ENCODE measurements around the gene CMIP.
A peak's percentile ranks its signal among the peaks of the same experiment; 100 is the strongest.
"Not testable (repeated sequence)": the region's sequence is repeated elsewhere in the genome, so short reads cannot be mapped to it uniquely, and the experiment has no call there.

The CMIP gene

DNA sequence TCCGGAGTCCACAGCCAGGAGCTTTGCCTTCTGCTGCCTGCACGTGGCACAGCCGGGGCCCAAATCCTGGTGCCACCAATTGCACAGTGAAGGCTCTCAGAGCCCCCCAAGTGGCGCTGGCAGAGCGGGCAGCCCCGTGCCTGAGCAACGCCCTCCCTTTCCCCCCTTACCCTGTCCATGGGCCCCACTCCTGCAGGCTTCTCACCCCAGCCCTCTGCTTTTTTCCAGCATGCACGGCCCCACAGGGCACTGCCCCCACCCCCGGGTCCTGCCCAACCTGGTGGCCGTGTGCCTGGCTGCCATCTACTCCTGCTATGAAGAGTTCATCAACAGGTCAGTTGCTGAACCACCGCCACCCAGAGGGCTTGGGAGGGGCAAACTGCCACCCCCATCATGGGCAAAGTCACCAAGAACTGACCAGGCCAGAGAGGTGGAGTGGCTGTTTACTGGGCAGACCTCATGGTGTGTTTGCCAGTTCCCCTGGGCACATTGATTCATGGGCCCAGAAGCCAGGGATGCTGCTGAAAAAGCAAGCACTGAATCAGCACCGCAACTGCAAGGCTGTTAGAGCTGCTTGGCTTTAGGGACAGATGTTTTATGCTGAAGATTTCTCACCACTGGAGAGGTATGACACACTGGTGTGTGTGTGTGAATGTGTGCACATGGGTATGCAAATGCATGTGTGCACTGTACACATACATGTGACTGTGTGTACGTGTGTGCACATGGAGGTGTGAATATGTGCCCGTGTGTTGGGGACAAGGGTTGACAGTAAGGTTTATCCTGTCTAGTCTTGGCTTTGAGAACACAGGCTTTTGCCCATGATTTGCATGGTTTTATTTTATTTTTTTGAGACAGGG is 227.4 kb downstream of the CMIP start:
- no peak for DNase-seq

GRCh38 chr16:81673432-81673831 is 228.8 kb downstream of the CMIP start:
- no peak for DNase-seq

DNA sequence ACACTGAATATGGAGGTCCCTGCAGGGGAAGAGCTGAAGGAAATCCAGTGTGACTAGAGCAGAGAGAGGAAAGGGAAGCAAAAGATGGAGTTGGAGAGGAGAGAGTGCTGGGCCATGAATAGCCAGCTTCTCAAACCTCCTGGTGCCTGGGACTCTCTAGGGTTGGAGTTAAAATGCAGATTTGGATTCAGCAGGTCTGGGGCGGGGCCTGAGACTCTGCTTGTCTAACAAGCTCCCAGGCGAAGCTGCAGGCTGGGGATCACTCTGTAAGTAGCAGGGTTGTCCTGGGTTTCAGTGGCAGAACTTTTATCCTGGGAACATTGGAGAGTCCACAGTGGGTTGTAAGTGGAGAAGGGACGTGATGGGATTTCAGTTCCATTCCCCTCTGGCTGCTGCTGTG is 231.1 kb downstream of the CMIP start:
- DNase-seq = no peak

DNA sequence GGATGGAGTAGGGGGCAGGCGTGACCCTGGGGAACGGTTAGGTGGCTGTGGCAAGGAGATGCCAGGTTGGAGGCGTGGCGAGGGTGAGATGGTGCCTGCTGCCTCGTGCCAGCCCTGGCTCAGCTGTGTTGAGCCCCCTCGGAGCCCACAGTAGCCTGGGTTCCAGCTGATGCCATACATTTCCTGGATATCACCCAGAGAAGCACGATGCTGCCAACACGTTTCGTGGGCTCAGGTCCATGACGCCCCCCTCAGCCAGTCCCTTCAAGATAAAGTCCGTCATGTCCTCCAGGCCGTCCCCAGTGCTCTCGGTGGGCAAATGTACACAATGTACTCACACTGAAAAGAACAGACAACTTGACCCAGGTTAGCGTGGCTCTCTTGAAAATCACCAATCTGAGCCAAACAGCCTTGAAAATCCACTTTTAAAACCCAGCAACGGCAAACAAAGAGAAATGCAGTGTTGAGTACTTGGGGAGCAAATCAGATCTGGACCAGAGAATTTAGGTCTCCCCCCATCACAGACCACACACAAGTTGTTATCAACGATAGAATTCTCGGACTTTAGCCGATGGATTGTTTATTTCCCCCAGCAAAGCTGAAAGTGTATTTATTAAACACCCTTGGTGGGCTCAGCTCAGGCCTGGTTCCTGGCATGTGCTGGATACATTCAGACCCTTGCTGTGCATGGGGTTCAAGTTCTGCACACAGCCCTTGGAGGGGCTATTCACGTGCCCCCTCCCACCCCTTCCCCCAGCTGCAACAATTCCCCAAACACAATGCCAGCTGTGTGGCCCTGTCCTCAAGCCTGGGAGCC is 231.7 kb downstream of the CMIP start:
- no peak for DNase-seq

GRCh38 chr16:81676883-81677737 is 232.5 kb downstream of the CMIP start:
- DNase-seq = no peak

DNA sequence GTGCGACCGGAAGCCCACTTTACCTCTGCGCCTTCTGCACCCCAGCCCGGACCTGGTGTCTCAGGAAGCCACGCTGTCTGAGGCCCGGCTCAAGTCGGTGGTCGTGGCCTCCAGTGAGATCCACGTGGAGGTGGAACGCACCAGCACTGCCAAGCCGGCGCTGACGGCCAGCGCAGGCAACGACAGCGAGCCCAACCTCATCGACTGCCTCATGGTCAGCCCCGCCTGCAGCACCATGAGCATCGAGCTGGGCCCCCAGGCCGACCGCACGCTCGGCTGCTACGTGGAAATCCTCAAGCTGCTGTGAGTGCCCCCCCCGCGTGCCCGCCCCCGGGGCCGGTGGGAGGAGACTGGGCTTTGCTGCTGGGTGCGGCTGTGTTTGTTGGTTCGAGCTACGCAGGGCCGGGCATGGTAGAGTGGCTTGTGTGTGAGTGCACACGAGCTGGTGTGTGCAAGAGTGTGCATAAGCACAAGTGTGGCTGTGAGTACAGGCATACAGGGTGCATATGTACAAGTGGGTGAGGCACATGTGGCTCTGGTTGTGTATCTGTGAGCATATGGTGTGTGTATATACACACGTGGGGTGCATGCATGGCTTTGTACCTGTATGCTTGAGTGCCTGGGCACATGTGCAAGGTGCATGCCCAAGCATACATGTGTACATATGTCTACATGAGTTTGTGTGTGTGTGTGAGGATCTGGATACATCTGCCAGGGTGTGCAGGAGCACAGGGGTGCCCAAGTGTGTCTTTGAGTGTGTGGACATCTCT is 233.9 kb downstream of the CMIP start:
- DNase-seq = no peak

- DNase-seq = no peak
Observed at GRCh38 chr16:81679721-81680430, 235.3 kb downstream of the CMIP start.

DNA sequence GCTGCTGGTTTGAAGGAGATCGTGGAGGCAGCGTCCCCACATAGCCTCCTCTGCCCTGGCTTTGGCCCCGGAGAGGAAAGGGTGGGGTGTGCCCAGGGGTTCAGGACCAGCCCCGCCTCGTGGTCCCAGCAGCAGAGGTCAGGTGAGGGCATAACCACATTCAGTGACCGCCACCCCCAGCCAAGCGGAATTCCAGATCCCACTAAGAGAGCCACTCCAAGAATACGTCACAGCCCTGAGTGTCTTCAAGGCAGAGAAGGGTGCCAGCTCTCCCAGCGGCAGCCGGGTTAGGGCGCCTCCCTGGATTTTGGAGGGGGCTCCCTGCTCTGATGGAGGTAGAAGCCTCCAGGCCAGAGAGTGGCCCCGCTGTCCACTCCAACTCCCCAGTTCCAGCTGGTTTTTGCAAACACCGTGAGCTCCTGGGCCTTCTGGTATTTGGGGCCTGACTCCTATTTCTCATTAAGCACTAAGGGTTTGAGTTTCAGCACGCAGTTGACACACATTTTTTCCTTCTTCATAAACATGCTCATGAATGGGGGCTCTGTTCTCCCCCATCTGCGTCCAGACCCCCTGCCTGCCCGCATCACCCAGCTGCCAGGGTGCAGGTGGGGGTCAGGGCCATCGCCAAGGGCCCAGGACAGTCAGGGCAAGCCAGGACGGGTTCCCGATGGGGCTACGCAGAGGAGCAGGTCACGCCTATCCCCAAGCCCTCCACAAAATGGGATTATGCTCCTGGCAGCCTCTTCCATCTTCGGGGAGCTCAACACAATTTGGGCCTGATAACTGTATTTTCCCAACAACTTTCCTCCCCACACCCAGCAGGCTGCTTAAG is 236.1 kb downstream of the CMIP start:
- no peak for DNase-seq

DNA sequence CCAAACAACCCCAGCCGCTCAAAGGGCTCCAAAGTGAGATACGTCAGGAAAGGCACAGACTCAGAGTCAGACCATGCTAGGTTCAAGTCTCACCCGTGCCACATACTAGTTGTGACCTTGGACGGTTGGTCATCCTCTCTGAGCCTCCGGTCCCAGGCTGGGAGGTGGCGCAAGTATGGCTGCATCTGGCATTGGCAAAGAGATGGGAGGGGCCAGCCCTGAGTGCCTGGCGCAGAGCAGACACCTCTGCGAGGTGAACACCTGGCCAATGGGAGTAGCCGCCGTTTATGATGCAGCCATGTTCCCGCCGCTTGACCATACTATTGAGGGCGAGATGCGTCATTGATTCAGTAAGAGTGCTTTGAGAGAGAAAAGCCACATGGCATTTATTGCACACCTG is 236.7 kb downstream of the CMIP start:
- DNase-seq = no peak

DNA sequence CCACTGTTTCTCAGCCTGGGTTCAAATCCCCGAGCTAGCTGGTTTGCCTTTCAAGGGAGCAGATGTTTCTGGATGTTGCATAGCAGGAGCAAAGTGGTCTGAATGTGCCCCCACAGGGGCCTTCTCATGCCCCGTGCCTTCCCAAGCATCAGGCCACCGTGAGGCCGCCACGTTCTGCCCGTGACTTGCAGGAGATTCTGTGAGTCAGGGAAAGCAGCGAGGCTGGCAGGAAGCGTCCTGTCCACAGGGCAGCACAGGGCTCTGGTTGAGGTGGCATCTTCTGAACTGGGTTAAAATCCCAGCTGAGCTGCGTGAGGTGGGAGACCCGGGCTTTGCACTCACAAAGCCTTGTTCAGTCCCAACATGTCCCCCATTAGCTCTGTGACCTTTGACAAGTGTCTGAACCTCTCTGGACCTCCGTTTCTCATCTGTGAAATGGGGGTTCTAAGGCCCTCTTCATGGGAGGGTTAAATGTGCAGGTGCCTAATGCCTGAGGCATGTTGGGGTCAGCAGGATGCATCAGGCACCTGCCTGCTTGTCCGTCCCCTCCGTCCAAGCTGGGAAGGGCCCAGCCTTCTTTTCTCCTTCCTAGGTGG is 239.7 kb downstream of the CMIP start:
- DNase-seq = no peak

DNA sequence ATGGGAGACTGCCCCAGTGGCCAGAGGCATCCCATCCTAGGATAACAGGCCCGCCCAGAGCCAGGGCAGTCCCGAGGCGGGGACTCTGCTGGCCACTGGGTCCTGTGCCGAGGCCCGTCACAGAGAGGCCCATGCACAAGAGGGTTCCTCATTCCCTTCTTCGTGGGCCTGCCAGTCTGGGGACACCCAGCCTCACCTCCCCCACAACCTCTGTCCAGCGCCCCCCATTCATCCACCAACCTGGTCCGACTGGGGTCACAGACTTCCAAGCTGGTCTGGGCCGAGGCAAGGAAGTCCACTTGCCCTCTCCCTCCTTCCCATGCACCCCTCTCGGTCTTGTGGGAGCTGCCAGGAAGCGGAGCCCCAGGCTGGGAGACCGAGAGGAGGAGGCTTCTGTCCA is 240.3 kb downstream of the CMIP start:
- DNase-seq = no peak

- peak; percentile 88 for DNase-seq
Observed at GRCh38 chr16:81686391-81687130, 242.0 kb downstream of the CMIP start.

GRCh38 chr16:81687131-81687456 is 242.5 kb downstream of the CMIP start:
- DNase-seq = no peak

- DNase-seq = no peak
Observed at GRCh38 chr16:81688182-81688581, 243.6 kb downstream of the CMIP start.

GRCh38 chr16:81688839-81689238 is 244.2 kb downstream of the CMIP start:
- not testable (repeated sequence) for DNase-seq

GRCh38 chr16:81692021-81692420 is 247.4 kb downstream of the CMIP start:
- no peak for DNase-seq

DNA sequence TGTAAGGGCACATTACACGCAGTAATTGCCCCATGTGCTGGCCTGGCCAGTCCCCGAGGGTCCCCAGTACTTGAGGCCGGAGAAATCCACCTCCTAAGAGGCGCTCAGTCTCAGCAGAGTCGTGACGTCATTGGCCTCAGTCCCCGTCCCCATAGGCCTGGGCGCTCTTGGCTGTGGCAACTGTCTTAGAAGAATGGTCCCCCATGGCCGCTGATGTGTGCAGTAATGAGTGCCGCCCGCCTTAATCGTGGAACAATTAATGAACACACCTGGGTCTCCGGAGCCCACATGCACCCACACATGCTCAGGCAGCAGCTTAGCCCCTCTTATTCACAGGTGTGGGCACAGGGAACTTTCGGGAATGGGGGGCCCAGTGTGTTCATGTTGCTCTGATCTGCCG is 248.0 kb downstream of the CMIP start:
- no peak for DNase-seq

DNA sequence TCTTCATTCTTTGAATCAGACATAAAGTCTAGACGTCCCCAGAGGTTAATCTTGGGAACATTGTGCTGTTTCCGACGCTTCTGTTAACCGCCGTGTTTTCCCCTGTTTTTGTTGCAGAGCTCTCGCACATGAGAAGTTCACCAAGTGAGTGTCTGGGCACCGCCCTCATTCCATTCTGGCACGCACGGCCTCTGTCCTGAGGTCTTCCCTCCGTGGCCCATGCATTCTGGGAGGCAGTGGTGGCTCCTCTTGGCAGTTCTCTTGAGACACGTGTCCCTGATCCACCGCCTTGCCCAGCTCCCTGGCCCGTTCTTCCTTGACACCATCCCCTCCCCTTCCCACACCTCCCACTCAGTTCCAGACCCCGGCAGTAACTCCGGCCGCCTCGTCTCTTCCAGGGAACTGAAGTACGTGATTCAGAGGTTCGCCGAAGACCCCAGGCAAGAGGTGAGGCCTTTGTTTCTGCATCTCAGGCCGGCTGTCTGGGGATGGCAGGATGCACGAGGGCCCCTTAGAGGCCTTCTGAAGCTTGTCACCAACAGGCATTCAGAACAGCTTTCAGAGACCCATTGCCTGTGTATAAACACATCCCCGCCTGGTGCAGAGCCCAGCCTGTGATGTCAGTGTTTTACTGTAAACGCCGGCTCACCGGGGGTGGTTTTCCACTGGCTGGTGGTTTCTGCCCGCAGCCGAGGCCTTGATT is 248.6 kb downstream of the CMIP start:
- DNase-seq = no peak

- no peak for DNase-seq
Observed at GRCh38 chr16:81693744-81694303, 249.2 kb downstream of the CMIP start.
